GM21576 (cell line): ENCODE measurements around the gene NUAK2.
"Not testable (repeated sequence)": the region's sequence is repeated elsewhere in the genome, so short reads cannot be mapped to it uniquely, and the experiment has no call there.

Source experiments
- ATAC-seq: cut with Tn5 transposase; IDR thresholded peaks from one replicate; pipeline ENCODE4 v1.9.1; 2021; ENCODE audit warnings: mild to moderate bottlenecking, moderate library complexity; ENCODE audit not compliant: unreplicated experiment

The NUAK2 gene

GRCh38 chr1:205321162-205321958 lies at the start of gene NUAK2:
Gene NUAK2 (minus strand): TSS chr1:205321745. CDS start chr1:205321628, 117 bp downstream.
- no peak for ATAC-seq

- ATAC-seq, result no peak
Observed at GRCh38 chr1:205370780-205371179, 49.2 kb upstream of the NUAK2 start.

- ATAC-seq, result no peak
Observed at GRCh38 chr1:205369701-205370123, 48.2 kb upstream of the NUAK2 start.

GRCh38 chr1:205368478-205368877 lies 46.9 kb upstream of the NUAK2 start:
- ATAC-seq, result no peak

GRCh38 chr1:205365945-205366463 lies 44.5 kb upstream of the NUAK2 start:
- no peak for ATAC-seq

GRCh38 chr1:205365086-205365485 lies 43.5 kb upstream of the NUAK2 start:
- ATAC-seq, result not testable (repeated sequence)

GRCh38 chr1:205360891-205361290 lies 39.3 kb upstream of the NUAK2 start:
- ATAC-seq, result no peak

GRCh38 chr1:205359771-205360565 lies 38.4 kb upstream of the NUAK2 start:
- ATAC-seq, result no peak

GRCh38 chr1:205358579-205358978 lies 37.0 kb upstream of the NUAK2 start:
- no peak for ATAC-seq

- ATAC-seq, result no peak
Observed at GRCh38 chr1:205357567-205357966, 36.0 kb upstream of the NUAK2 start.

GRCh38 chr1:205356440-205357139 lies 35.0 kb upstream of the NUAK2 start, which contains the start of gene KLHDC8A:
Gene KLHDC8A (minus strand): TSS chr1:205356922. CDS start chr1:205343604, 13,318 bp downstream.
- ATAC-seq, result no peak

- no peak for ATAC-seq
Observed at GRCh38 chr1:205355075-205355453, 33.5 kb upstream of the NUAK2 start.

- no peak for ATAC-seq
Observed at GRCh38 chr1:205354259-205355074, 32.9 kb upstream of the NUAK2 start.

- no peak for ATAC-seq
Observed at GRCh38 chr1:205353612-205354011, 32.1 kb upstream of the NUAK2 start.

GRCh38 chr1:205353191-205353590 lies 31.6 kb upstream of the NUAK2 start:
- no peak for ATAC-seq

GRCh38 chr1:205351984-205352713 lies 30.6 kb upstream of the NUAK2 start:
- ATAC-seq, result no peak

- no peak for ATAC-seq
Observed at GRCh38 chr1:205350691-205351141, 29.2 kb upstream of the NUAK2 start.

- no peak for ATAC-seq
Observed at GRCh38 chr1:205350124-205350523, 28.6 kb upstream of the NUAK2 start.
